Parathyroid adenoma (tissue), 2 donors: Measurements from ENCODE around the gene IMPA2.

Source experiments
- H2AFZ ChIP-seq: fragments of 300-600 bp; sonication (generic); one replicate; pipeline ENCODE4 v1.7.0; 2017; ENCODE audit warnings: antibody characterized with exemption, mild to moderate bottlenecking
- H3K27ac ChIP-seq: fragments of 300-600 bp; sonication (generic); one replicate; pipeline ENCODE4 v1.7.0; 2017
- H3K27me3 ChIP-seq: fragments of 300-600 bp; sonication (generic); one replicate; pipeline ENCODE4 v1.7.0; 2017; ENCODE audit warnings: low read length; ENCODE audit not compliant: control insufficient read depth, insufficient read depth
- H3K36me3 ChIP-seq: fragments of 300-600 bp; sonication (generic); one replicate; pipeline ENCODE4 v1.7.0; 2017; ENCODE audit warnings: low read length; ENCODE audit not compliant: control insufficient read depth, insufficient read depth
- H3K4me1 ChIP-seq: fragments of 300-600 bp; sonication (generic); one replicate; pipeline ENCODE4 v1.7.0; 2017; ENCODE audit warnings: control low read depth
- H3K4me2 ChIP-seq: fragments of 300-600 bp; sonication (generic); one replicate; pipeline ENCODE4 v1.7.0; 2017; ENCODE audit warnings: low read length
- H3K4me3 ChIP-seq: fragments of 300-600 bp; sonication (generic); one replicate; pipeline ENCODE4 v1.7.0; 2017; ENCODE audit warnings: low read depth, low read length
- H3K79me2 ChIP-seq: fragments of 300-600 bp; sonication (generic); one replicate; pipeline ENCODE4 v1.7.0; 2017; ENCODE audit warnings: control low read depth
- H3K9ac ChIP-seq: fragments of 300-600 bp; sonication (generic); one replicate; pipeline ENCODE4 v1.7.0; 2017; ENCODE audit warnings: mild to moderate bottlenecking
- H3K9me3 ChIP-seq: fragments of 300-600 bp; sonication (generic); one replicate; pipeline ENCODE4 v1.7.0; 2017; ENCODE audit warnings: low read length; ENCODE audit not compliant: control insufficient read depth
- CTCF ChIP-seq: fragments of 300-600 bp; sonication (generic); IDR thresholded peaks from one replicate; pipeline ENCODE4 v1.7.0; 2017; ENCODE audit warnings: antibody characterized with exemption, mild to moderate bottlenecking
- donor health status: primary hyperparathyroidism.

Gene IMPA2

GRCh38 chr18:12014521-12015415 lies 33.5 kb downstream of the IMPA2 start:
- H3K4me3 ChIP-seq, result no peak overlapping the region
- H3K36me3 ChIP-seq, result no peaks in the 10 kb centered on the region
- no peaks in the 10 kb centered on the region for H3K9me3 ChIP-seq
- no peaks in the 10 kb centered on the region for H3K27me3 ChIP-seq
- no peak for TF ChIP-seq CTCF
- no peak overlapping the region for H3K4me2 ChIP-seq
- no peaks in the 10 kb centered on the region for H3K4me1 ChIP-seq
- no peak overlapping the region for H2AFZ ChIP-seq
- no peak overlapping the region for H3K9ac ChIP-seq
- no peaks in the 10 kb centered on the region for H3K79me2 ChIP-seq
- H3K27ac ChIP-seq, result no peak overlapping the region

DNA sequence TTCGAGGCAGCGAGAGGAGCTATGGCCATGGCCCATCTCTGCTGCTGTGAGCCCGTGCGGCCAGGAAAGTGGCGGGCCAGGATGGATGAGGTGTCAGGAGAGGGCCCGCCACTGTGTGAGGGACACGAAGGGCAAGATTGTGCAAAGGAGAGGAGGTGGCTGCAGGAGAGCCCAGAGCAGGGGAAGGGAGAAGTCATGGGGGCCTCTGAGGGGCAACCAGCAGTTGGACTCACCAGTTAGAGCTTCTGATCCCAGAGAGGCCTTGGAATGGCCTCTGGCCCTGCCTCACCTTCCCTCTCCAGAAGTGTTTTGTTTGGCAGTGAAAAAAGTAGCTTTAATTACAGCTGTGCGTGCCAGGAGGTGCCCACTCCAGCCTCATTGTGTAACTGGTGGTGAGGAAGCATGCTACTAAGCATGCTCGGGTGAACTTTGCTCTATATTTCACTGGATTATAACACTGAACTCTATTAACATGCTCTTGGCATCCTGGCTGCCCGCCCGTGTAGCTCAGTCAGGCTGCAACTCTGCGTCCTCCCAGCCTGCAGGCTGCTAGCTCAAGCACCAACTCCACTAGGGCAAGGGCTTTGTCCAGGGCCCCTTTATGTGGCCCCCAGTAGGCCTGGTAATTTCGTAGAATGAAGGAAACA lies 34.2 kb downstream of the IMPA2 start:
- H3K36me3 ChIP-seq, result no peaks in the 10 kb centered on the region
- no peak overlapping the region for H3K4me2 ChIP-seq
- no peaks in the 10 kb centered on the region for H3K9me3 ChIP-seq
- TF ChIP-seq CTCF, result no peak
- no peaks in the 10 kb centered on the region for H3K79me2 ChIP-seq
- H3K27ac ChIP-seq, result no peak overlapping the region
- H2AFZ ChIP-seq, result no peak overlapping the region
- no peaks in the 10 kb centered on the region for H3K4me1 ChIP-seq
- H3K9ac ChIP-seq, result no peak overlapping the region
- H3K4me3 ChIP-seq, result no peak overlapping the region
- H3K27me3 ChIP-seq, result no peaks in the 10 kb centered on the region

DNA sequence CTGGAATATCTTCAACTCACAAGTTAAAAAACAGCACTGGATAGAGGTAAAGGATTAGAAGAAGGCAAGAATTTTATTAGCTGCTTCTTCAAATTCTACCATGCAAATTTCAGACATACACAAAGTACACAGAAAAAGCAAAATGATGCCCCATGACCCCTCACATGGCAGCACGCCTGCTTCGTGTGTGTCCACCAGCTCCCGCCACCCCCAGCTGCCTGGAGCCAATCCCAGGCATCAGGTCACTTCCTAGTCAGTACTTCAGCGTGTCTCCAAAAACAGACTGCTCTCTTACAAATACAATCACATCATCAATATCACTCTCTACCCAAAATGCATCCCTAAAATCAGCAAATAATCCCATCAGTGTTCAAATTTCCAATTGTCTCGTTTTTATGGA lies 35.8 kb downstream of the IMPA2 start:
- Histone ChIP-seq H3K36me3 (no peaks in the 10 kb centered on the region), H3K4me1 (no peaks in the 10 kb centered on the region), H3K4me3 (no peak overlapping the region), H3K27me3 (no peaks in the 10 kb centered on the region), H3K27ac (no peak overlapping the region), H2AFZ (no peak overlapping the region), H3K9ac (no peak overlapping the region), H3K9me3 (no peaks in the 10 kb centered on the region), H3K4me2 (no peak overlapping the region), H3K79me2 (no peaks in the 10 kb centered on the region)
- no peak for TF ChIP-seq CTCF

DNA sequence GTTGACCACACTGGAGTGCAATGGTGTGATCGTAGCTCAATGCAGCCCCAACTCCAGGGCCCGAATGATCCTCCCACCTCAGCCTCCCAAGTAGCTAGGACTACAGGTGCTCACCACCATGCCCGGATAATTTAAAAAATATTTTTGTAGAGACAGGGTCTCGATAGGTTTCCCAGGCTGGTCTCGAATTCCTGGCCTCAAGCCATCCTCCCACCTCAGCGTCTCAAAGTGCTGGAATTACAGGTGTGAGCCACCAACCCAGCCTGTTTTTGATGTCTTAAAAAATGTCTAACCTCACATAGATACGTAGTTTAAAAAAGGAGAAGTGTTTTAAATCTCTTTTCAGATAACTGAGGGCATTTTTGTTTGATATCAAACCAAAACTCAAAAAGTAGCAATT lies 37.6 kb downstream of the IMPA2 start:
- no peaks in the 10 kb centered on the region for H3K27me3 ChIP-seq
- TF ChIP-seq CTCF, result no peak
- H3K36me3 ChIP-seq, result no peaks in the 10 kb centered on the region

More for the DNA sequence above, 37.6 kb downstream of the IMPA2 start:
- Histone ChIP-seq H3K4me1 (no peaks in the 10 kb centered on the region), H3K27ac (no peak overlapping the region), H3K4me3 (no peak overlapping the region), H3K9ac (no peak overlapping the region), H3K4me2 (no peak overlapping the region), H3K79me2 (no peaks in the 10 kb centered on the region), H3K9me3 (no peaks in the 10 kb centered on the region), H2AFZ (no peak overlapping the region)
